ENCODE measurements around the gene FAM210B. TPM values are rescaled to one million over a fixed set of nuclear protein-coding genes. Genes with fewer than 3 reads are reported as not detected.

FAM210B gene
- total and polyA plus RNA-seq, 2 of the 13 experiments (the other 11 are each of a cell fraction or from before 2014, with no cell fraction given) = 75.9 to 107 TPM

DNA sequence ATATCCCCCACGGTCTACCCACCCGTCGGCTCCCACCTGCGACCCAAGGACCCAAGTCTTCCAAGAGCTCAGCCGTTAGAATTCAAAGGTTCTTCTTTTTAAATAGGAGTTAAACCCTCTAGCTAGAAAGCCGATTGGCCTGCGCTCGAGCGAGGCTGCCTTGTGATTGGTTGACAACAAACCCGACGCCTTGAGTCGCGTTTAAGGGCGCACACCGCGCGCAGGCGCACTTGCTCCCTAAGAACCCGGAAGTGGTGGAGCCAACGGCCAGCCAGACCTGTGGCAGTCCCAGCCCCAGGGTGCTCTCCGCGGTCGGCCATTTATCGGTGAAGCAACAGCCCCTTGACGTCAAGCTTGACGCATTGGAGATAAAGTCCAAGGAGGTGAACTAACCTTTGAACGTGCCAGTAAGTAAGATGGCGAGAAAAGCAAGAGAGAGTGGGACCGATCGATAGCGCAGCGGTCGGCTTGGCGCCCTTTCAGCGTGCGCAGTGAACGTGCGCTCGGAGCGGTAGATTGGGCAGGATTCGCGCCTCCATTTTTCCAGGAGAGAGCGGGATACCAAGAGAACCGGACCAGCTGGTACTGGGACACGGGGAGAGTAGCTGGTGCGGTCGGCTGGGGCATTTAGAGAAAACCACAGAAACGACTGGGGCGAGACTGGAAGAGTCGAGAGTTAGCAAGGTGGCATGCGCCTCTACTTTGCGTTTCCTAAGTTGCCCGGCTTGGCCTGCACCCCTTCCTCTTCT lies 33.5 kb downstream of the FAM210B start, which contains the start of the genes AURKA and CSTF1 (continued):
- TF ChIP-seq ZNF296 (CRISPR knock-in tag; conservative IDR thresholded peaks at IDR 0.05) = no peak
- 0 out of 2 replicates have a peak, but pooled peaks have one; percentile 78 for TF ChIP-seq ZSCAN30 (CRISPR knock-in tag; IDR thresholded peaks at IDR 0.05)
- peak; percentile 91 for TF ChIP-seq ZMYM3 (CRISPR knock-in tag; IDR thresholded peaks at IDR 0.05)
- TF ChIP-seq, protein P1, sequence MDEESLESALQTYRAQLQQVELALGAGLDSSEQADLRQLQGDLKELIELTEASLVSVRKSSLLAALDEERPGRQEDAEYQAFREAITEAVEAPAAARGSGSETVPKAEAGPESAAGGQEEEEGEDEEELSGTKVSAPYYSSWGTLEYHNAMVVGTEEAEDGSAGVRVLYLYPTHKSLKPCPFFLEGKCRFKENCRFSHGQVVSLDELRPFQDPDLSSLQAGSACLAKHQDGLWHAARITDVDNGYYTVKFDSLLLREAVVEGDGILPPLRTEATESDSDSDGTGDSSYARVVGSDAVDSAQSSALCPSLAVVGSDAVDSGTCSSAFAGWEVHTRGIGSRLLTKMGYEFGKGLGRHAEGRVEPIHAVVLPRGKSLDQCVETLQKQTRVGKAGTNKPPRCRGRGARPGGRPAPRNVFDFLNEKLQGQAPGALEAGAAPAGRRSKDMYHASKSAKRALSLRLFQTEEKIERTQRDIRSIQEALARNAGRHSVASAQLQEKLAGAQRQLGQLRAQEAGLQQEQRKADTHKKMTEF (CRISPR knock-in tag; IDR thresholded peaks at IDR 0.05) = peak; percentile 100
- TF ChIP-seq SATB2 (CRISPR knock-in tag; IDR thresholded peaks at IDR 0.05) = 0 out of 2 replicates have a peak, but pooled peaks have one; percentile 91
- TF ChIP-seq FIP1L1 (IDR thresholded peaks at IDR 0.05; ENCODE audit: borderline replicate concordance, insufficient read depth, low read depth, low read length) = peak; percentile 97
- TF ChIP-seq, protein P2, sequence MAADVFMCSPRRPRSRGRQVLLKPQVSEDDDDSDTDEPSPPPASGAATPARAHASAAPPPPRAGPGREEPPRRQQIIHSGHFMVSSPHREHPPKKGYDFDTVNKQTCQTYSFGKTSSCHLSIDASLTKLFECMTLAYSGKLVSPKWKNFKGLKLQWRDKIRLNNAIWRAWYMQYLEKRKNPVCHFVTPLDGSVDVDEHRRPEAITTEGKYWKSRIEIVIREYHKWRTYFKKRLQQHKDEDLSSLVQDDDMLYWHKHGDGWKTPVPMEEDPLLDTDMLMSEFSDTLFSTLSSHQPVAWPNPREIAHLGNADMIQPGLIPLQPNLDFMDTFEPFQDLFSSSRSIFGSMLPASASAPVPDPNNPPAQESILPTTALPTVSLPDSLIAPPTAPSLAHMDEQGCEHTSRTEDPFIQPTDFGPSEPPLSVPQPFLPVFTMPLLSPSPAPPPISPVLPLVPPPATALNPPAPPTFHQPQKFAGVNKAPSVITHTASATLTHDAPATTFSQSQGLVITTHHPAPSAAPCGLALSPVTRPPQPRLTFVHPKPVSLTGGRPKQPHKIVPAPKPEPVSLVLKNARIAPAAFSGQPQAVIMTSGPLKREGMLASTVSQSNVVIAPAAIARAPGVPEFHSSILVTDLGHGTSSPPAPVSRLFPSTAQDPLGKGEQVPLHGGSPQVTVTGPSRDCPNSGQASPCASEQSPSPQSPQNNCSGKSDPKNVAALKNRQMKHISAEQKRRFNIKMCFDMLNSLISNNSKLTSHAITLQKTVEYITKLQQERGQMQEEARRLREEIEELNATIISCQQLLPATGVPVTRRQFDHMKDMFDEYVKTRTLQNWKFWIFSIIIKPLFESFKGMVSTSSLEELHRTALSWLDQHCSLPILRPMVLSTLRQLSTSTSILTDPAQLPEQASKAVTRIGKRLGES (CRISPR knock-in tag; IDR thresholded peaks at IDR 0.05; ENCODE audit: borderline replicate concordance) = peak; percentile 77; the same call in 1 of the 2 replicates
- TF ChIP-seq HNF1B (CRISPR knock-in tag; IDR thresholded peaks at IDR 0.05) = peak; percentile 97
- peak; percentile 99 for TF ChIP-seq CREM (IDR thresholded peaks at IDR 0.05)
- peak; percentile 83 for TF ChIP-seq CREM (CRISPR knock-in tag; IDR thresholded peaks at IDR 0.05)
- peak; percentile 96 for TF ChIP-seq ZNF335 (CRISPR knock-in tag; IDR thresholded peaks at IDR 0.05)
- peak; percentile 41 for TF ChIP-seq MAFF (IDR thresholded peaks at IDR 0.05; ENCODE audit: low read depth, low read length)
- TF ChIP-seq RXRB (CRISPR knock-in tag; IDR thresholded peaks at IDR 0.05; ENCODE audit: borderline replicate concordance) = peak; percentile 93
- TF ChIP-seq KDM5B (CRISPR knock-in tag; IDR thresholded peaks at IDR 0.05; ENCODE audit: borderline replicate concordance) = peak; percentile 87; the same call in 1 of the 2 replicates
- TF ChIP-seq, protein P3, sequence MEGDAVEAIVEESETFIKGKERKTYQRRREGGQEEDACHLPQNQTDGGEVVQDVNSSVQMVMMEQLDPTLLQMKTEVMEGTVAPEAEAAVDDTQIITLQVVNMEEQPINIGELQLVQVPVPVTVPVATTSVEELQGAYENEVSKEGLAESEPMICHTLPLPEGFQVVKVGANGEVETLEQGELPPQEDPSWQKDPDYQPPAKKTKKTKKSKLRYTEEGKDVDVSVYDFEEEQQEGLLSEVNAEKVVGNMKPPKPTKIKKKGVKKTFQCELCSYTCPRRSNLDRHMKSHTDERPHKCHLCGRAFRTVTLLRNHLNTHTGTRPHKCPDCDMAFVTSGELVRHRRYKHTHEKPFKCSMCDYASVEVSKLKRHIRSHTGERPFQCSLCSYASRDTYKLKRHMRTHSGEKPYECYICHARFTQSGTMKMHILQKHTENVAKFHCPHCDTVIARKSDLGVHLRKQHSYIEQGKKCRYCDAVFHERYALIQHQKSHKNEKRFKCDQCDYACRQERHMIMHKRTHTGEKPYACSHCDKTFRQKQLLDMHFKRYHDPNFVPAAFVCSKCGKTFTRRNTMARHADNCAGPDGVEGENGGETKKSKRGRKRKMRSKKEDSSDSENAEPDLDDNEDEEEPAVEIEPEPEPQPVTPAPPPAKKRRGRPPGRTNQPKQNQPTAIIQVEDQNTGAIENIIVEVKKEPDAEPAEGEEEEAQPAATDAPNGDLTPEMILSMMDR (CRISPR knock-in tag; IDR thresholded peaks at IDR 0.05) = peak; percentile 39; the same call in 1 of the 2 replicates
- no peak for TF ChIP-seq HES4 (CRISPR knock-in tag; IDR thresholded peaks at IDR 0.05; ENCODE audit: borderline replicate concordance)
- TF ChIP-seq ZNF446 (CRISPR knock-in tag; IDR thresholded peaks at IDR 0.05) = no peak; the same call in none of the 2 replicates
- peak; percentile 98 for TF ChIP-seq BRCA1 (CRISPR knock-in tag; IDR thresholded peaks at IDR 0.05)
- TF ChIP-seq, protein P4, sequence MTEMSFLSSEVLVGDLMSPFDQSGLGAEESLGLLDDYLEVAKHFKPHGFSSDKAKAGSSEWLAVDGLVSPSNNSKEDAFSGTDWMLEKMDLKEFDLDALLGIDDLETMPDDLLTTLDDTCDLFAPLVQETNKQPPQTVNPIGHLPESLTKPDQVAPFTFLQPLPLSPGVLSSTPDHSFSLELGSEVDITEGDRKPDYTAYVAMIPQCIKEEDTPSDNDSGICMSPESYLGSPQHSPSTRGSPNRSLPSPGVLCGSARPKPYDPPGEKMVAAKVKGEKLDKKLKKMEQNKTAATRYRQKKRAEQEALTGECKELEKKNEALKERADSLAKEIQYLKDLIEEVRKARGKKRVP (CRISPR knock-in tag; IDR thresholded peaks at IDR 0.05) = peak in 1 of 2 experiments; percentile 87; a peak in 2 of 4 replicates
